Umbilical cord (tissue), 2 donors: ENCODE results near the gene TGFBRAP1. TPM values are rescaled to one million over a fixed set of nuclear protein-coding genes. Genes with fewer than 3 reads are reported as not detected.

Experiments
- DNase-seq: peaks from one replicate; pipeline ENCODE4 v3.0.0-alpha.2; 2015; ENCODE audit warnings: low spot score
- total RNA-seq: library from RNA; depleted of rRNA; stranded (reverse); fragments of >200 nt; gene quantifications from one replicate; pipeline ENCODE4 v1.2.3, GENCODE V29; 2014; ENCODE audit warnings: low replicate concordance; ENCODE audit not compliant: insufficient read depth

The TGFBRAP1 gene
- total RNA-seq, 1 donor from 2014 or later = 20.5 TPM

DNA sequence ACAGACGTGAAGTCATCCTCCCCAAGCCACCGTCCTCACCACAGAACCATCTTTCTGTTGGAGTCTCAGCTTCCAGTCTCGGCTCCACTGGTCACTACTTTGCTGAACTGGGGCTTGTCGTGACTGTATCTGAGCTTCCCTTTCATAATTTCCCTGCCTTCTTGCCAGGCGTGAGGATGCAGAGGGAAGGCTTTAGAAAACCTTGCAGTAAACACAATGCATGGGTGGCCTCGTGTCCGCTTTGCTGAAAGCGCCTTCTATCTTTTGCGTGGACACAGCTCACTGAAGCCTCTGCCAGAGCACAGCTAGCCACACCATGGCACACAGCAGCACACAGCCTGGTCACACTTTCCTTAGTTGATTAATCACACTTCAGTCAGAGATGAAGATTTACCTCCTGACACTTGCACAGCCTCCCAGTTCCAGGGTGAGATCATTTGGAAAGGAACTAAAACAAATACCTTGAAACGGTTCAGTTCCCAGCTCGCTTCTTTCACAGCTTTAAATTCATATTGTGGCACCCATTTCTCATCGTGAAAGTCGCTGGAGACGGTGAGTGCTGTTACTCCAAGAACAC is 90.8 kb downstream of the TGFBRAP1 start:
- DNase-seq = no peak

DNA sequence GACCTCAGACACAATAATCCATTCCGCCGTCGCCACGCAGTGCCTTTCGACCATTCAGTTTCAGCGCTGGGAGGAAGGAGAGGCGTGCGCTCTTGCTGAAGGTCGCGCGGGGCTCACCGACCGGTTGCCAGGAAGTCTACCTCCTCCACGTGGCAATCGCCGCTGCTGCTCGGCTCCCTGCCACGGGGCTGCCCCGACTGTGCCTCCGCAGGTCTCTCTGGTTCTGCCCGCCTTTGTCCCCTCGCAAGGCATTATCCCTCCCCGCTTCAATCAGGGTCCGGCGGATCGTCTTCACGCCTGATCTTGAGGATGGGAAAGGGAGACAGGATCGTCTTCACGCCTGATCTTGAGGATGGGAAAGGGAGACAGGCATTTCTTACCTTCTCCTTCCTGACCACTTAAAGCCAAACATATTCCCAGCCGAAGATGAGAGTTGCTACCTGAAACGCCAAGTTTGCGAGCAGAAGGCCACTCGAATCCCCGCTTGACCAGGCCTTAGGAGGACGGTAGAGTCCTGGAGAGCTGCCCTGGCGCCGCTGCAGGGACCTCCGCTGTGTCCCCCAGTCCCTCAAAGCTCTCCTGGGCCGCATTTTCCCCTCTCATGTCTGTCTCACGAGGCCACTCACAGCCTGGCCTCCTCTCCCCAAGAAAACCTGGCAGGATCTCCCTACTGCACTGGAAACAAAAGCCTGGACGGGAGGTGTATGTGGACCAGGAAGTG is 92.3 kb downstream of the TGFBRAP1 start:
- DNase-seq = no peak

DNA sequence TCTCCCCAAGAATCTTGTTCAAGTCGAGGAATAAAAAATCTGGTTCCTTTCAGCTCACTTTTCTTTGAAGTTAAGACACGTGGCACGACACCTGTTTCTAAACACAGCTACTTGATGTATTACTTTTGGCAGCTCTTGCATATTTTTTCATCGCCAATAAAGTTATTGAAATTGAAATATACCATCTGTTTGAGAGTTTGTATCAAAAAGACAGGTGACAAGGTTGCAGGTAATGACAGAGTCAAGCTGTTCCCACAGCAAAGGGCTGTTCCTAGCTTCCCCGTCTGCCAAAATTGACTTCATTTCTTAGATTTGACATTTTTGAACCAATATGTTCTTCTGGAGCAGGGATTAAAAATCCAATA is 93.5 kb downstream of the TGFBRAP1 start:
- DNase-seq = no peak

DNA sequence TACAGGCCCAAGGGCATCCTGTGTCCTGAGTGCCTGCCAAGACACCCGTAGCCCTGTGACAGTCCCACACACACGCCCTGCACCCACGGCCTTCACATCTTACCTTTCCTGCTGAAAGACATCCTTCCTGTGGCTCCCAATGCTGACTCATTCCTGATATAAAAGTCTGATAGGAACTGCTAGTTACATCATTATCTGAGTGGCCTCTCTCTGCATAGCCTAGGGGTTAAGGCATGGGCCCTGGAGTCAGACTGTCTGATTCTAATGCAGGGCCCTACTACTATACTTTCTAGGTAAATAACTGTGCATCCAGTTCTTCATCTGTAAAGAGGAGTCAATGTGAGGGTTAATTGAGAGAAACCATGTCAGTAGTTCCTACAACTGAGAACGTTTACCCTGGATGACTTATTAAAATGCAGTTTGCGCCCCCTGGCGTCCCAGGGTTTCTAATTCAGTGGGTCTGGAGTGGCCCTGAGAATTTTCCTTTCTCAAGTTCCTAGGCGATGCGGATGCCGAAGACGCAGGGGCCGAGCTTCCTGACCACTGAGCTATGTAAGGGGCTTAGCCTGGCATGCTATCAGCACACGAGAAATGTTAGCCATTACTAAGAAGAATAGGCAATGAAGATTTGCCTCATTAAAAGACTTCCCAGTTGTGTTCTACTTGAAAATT is 94.0 kb downstream of the TGFBRAP1 start:
- DNase-seq = peak; percentile 90

DNA sequence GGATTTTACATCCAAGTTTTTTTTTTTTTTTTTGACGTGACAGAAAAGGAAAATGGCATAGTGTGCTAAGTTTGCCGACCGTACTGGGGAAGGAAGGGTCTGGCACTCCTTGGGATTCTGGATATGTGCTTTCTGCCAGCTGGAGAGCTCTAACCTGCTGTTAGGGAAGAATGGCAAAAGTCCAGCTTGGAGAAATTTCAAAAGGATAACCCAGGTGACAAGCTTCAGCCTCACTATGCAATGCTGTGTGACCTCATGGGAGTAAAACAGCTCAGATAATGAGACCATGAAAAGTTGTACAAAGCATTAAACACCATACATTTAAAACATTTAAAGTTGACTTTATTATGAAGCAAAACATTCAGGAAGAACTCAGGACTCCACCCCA is 98.3 kb downstream of the TGFBRAP1 start:
- peak; percentile 34 for DNase-seq

DNA sequence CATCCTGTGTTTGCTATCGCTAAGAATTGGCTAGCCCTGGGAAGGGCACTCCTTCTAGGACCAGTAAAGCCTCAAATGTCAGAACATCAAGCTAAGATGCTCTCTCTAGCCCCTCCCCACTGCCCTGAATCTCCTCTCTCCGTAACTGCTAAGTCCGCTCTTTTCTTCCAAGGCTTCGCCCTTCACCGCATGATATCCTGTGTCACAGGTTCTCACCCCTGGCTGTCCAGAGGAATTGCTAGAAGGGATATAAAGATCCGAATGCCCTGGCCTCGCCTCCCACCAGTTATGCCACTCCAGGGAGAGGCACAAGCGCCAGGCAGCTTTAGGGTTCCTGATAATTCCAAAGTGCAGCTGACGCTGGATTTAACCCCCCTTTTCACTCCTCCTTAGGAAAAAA is 105.1 kb downstream of the TGFBRAP1 start:
- no peak for DNase-seq

DNA sequence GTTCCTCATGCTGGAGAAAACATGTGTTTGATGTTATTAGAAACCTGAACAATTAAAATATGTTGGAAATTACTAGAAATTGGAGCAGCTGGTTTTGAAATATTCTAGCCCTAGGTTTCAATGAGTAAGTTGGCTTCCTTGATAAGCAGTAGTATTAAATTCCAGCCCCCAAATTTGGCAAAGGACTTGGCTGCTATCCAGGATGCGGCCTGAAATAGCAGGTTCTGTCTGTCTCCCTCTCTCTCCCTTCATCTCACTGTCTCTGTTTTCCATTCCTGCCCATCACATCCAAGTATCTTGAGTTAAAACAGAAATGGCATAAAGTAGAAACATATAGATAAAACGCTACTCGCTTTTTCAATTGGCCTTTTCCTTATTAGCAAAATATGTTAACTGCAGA is 108.9 kb downstream of the TGFBRAP1 start:
- peak; percentile 34 for DNase-seq

DNA sequence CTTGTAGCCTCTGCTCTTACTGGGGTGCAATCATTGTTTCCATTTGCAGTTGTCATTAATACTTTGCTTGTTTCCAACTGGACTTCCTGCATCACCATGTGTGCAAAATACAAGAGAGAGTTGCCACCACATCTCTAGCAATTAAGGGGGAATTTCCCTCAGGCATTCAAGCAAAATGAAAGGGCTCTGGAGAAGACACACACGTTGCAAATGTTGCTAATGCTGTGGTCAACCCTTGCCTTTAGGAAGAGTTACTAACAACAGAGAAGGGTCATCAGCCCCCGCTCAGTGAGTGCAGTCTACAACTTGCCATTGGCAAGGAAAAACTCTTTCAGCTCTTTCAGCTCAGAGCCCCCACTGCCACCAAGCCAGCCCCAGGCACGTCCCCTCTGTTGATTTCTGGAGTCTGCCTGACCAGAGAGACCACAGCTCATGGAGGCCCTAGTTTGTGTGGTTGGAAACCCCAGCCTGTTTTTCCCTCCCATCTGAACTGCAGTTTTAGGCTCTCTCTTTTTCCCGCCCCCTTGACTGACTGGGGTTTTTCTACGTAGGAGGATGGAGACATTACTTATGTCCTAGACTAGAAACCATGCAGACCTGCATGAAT is 113.8 kb downstream of the TGFBRAP1 start:
- no peak for DNase-seq

Other genes with a start within 250 kb of the TGFBRAP1 start
- not detected for gene GPR45, start 88.0 kb downstream of the TGFBRAP1 start, total RNA-seq
- 23.8 TPM for gene C2orf49, start 7.8 kb upstream of the TGFBRAP1 start, total RNA-seq
- 64.0 TPM for gene FHL2, start 69.3 kb upstream of the TGFBRAP1 start, total RNA-seq